ENCODE measurements around the gene OLIG1.

The OLIG1 gene

GRCh38 chr21:33089395-33090119 is 19.6 kb downstream of the OLIG1 start:
- Histone ChIP-seq H3K4me1 (ENCODE audit: control insufficient read depth, low read length) (no peaks in the 10 kb centered on the region), H3K79me2 (ENCODE audit: control insufficient read depth, low read length) (no peaks in the 10 kb centered on the region), H3K27ac (ENCODE audit: low read depth, low read length) (no peak overlapping the region), H3K9me3 (ENCODE audit: control insufficient read depth, insufficient read depth, low read length) (no peaks in the 10 kb centered on the region), H4K20me1 (ENCODE audit: control insufficient read depth, insufficient read depth, low read depth, low read length) (no peaks in the 10 kb centered on the region), H3K36me3 (ENCODE audit: control insufficient read depth, low read length) (no peaks in the 10 kb centered on the region), H3K4me2 (ENCODE audit: low read length) (no peak overlapping the region), H3K9me2 (replicated peaks; ENCODE audit: control insufficient read depth, low read length) (no peaks in the 10 kb centered on the region), H3K4me3 (ENCODE audit: low read length) (no peak overlapping the region), H3K27me3 (ENCODE audit: control insufficient read depth, low read length) (peaks cover 2% of the 10 kb centered on the region; the same call in 1 of the 2 replicates), H3F3A (ENCODE audit: control insufficient read depth, insufficient read depth) (no peaks in the 10 kb centered on the region)
- TF ChIP-seq CTCF (IDR thresholded peaks at IDR 0.05; ENCODE audit: low read depth, low read length, poor library complexity, severe bottlenecking) (no peak), EZH2phosphoT487 (IDR thresholded peaks at IDR 0.05; ENCODE audit: borderline replicate concordance, low read length) (no peak)

- no peak overlapping the region for H3K4me2 ChIP-seq (ENCODE audit: low read length)
- no peak overlapping the region for H3K4me3 ChIP-seq (ENCODE audit: low read length)
- H4K20me1 ChIP-seq (ENCODE audit: control insufficient read depth, insufficient read depth, low read depth, low read length), result no peaks in the 10 kb centered on the region
- peaks cover 13% of the 10 kb centered on the region for H3K27me3 ChIP-seq (ENCODE audit: control insufficient read depth, low read length)
- no peaks in the 10 kb centered on the region for H3F3A ChIP-seq (ENCODE audit: control insufficient read depth, insufficient read depth)
- H3K9me3 ChIP-seq (ENCODE audit: control insufficient read depth, insufficient read depth, low read length), result no peaks in the 10 kb centered on the region
- no peak overlapping the region for H3K27ac ChIP-seq (ENCODE audit: low read depth, low read length)
- H3K4me1 ChIP-seq (ENCODE audit: control insufficient read depth, low read length), result peaks cover 3% of the 10 kb centered on the region; the same call in 1 of the 2 replicates
- TF ChIP-seq CTCF (IDR thresholded peaks at IDR 0.05; ENCODE audit: low read depth, low read length, poor library complexity, severe bottlenecking) (no peak), EZH2phosphoT487 (IDR thresholded peaks at IDR 0.05; ENCODE audit: borderline replicate concordance, low read length) (no peak)
- H3K9me2 ChIP-seq (replicated peaks; ENCODE audit: control insufficient read depth, low read length), result no peaks in the 10 kb centered on the region
- H3K36me3 ChIP-seq (ENCODE audit: control insufficient read depth, low read length), result no peaks in the 10 kb centered on the region
- H3K79me2 ChIP-seq (ENCODE audit: control insufficient read depth, low read length), result no peaks in the 10 kb centered on the region
These were observed 26.5 kb downstream of the OLIG1 start for GRCh38 chr21:33096426-33096825.

- TF ChIP-seq CTCF (IDR thresholded peaks at IDR 0.05; ENCODE audit: low read depth, low read length, poor library complexity, severe bottlenecking) (no peak), EZH2phosphoT487 (IDR thresholded peaks at IDR 0.05; ENCODE audit: borderline replicate concordance, low read length) (no peak)
- H3K4me2 ChIP-seq (ENCODE audit: low read length), result no peak overlapping the region
These were observed 29.2 kb downstream of the OLIG1 start for GRCh38 chr21:33099131-33099530.

More at GRCh38 chr21:33099131-33099530, 29.2 kb downstream of the OLIG1 start:
- Histone ChIP-seq H3K9me3 (ENCODE audit: control insufficient read depth, insufficient read depth, low read length) (no peaks in the 10 kb centered on the region), H3K27ac (ENCODE audit: low read depth, low read length) (no peak overlapping the region), H3K9me2 (replicated peaks; ENCODE audit: control insufficient read depth, low read length) (no peaks in the 10 kb centered on the region), H3K36me3 (ENCODE audit: control insufficient read depth, low read length) (no peaks in the 10 kb centered on the region), H3K4me1 (ENCODE audit: control insufficient read depth, low read length) (peaks cover 3% of the 10 kb centered on the region; the same call in 1 of the 2 replicates), H3K79me2 (ENCODE audit: control insufficient read depth, low read length) (no peaks in the 10 kb centered on the region), H3K4me3 (ENCODE audit: low read length) (no peak overlapping the region), H4K20me1 (ENCODE audit: control insufficient read depth, insufficient read depth, low read depth, low read length) (no peaks in the 10 kb centered on the region), H3F3A (ENCODE audit: control insufficient read depth, insufficient read depth) (no peaks in the 10 kb centered on the region), H3K27me3 (ENCODE audit: control insufficient read depth, low read length) (peaks cover 18% of the 10 kb centered on the region)

All from DOHH2 (cell line).